Activated T-helper 1 cell treated with anti-CD3 and anti-CD28 coated beads, Interleukin-2, amount 50 U/mL, for 16 hours (primary cell): ENCODE measurements around the gene C1orf105.
"Not testable (repeated sequence)": the region's sequence is repeated elsewhere in the genome, so short reads cannot be mapped to it uniquely, and the experiment has no call there.

ENCODE experiments used
- DNase-seq, 2 donors: peaks; one replicate each; pipeline ENCODE4 v3.0.0-alpha.2; 2020; ENCODE audit warnings: low read depth in 1 of 2, low spot score in 1 of 2

C1orf105 gene, protein sequence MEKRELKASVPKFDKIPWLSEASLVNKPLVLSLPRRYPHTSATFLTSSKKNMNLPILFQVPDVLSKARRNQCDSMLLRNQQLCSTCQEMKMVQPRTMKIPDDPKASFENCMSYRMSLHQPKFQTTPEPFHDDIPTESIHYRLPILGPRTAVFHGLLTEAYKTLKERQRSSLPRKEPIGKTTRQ

GRCh38 chr1:172420385-172420784 is at the start of gene C1orf105:
Gene C1orf105 (plus strand): TSS chr1:172420685. CDS start chr1:172420886, 201 bp downstream.
- no peak for DNase-seq

GRCh38 chr1:172371646-172372045 is 48.8 kb upstream of the C1orf105 start:
- DNase-seq: not testable (repeated sequence)

DNA sequence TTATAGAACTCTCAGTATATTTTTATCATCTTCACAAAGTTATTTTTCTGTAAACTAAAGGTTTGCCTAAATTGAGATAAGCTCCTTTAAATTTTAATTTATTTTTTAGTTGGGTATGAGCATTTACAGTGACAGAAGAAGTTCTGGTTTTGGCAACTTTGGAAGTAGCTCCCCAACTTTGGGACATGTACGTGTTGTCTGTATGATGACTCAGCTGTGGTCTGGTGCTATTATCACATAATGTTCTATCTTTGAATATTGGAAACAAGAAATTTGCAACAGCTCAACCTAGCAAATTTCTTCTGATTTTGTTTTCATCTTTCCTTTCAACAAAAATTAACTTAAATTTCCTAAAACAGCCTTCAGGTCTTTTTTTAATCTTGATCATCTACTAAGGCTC is 46.6 kb upstream of the C1orf105 start:
- DNase-seq: no peak

DNA sequence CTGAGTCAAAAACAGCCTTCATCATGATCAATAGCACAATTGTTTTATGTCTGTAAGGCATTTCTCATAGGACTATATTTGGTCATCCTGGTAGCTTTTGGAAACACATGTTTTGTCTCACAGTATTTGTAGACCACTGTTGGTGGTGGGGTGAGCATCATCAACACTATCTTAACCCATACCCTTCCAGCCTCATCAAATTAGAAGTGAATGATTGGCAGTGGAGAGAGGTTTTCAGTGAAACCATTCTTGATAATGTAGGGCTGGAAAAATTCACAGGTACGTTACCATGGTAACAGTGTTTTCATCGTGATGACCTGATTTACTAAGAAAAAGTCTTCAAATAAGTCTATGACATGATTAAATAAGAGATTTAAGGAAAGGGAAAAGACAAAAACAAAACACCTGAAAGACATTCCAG is 45.3 kb upstream of the C1orf105 start:
- no peak for DNase-seq

- DNase-seq: no peak
Observed at GRCh38 chr1:172376431-172376830, 44.1 kb upstream of the C1orf105 start.

DNA sequence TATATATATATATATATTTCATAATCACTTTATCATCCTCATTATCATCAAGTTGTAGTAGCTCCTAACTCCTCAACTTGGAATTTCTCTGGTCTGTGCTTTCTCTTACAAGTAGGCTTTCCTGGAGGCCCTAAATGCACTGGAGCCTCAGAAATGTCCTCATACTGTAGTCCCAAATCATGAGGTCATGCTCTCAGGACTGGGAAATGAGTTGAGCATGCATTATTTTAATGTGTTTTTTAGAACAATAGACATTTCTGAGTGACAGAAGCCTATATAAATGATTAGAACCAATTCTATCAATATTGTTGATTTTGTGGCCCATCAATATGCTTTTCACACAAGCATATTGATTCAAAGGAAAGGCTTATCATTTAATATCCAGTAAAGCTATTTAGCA is 42.9 kb upstream of the C1orf105 start:
- DNase-seq: no peak

DNA sequence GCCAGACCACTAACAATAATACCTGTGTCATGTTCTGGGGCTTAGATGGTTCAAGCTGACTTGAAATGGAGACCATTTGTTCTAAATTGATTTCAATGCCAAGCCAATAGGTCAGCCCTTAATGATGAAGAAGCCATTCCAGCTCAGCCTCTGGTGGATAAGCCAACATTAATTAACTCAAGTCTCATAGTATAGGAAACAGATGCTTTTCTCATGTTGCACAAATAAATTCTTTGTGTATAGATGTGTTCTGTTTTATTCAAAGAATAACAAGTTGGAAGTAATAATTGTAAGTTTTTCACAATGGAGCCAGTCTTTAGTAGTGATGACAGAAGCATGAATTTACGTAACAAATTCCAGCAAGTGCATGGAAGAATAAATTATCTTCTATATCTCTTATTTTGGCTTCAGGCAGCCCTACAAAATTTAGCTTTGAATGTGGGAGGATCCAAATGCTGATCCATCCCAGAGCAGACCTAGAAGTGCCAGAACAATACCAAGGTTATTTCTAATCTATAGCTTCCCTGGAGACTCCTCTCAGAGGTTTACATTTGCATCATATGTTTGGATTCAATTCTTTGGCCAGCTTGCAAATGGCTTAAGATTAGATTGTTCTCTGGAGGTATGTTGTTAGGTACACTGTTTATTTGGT is 42.2 kb upstream of the C1orf105 start:
- DNase-seq: no peak

GRCh38 chr1:172380441-172381244 is 39.8 kb upstream of the C1orf105 start:
- no peak for DNase-seq

- DNase-seq: no peak
Observed at GRCh38 chr1:172381946-172382345, 38.5 kb upstream of the C1orf105 start.

- no peak for DNase-seq
Observed at GRCh38 chr1:172382406-172382805, 38.1 kb upstream of the C1orf105 start.

GRCh38 chr1:172382990-172383389 is 37.5 kb upstream of the C1orf105 start:
- DNase-seq: no peak

GRCh38 chr1:172383536-172383935 is 36.9 kb upstream of the C1orf105 start:
- no peak for DNase-seq

- no peak for DNase-seq
Observed at GRCh38 chr1:172384656-172385055, 35.8 kb upstream of the C1orf105 start.

GRCh38 chr1:172386046-172386445 is 34.4 kb upstream of the C1orf105 start:
- no peak for DNase-seq

- DNase-seq: no peak
Observed at GRCh38 chr1:172388490-172388889, 32.0 kb upstream of the C1orf105 start.

DNA sequence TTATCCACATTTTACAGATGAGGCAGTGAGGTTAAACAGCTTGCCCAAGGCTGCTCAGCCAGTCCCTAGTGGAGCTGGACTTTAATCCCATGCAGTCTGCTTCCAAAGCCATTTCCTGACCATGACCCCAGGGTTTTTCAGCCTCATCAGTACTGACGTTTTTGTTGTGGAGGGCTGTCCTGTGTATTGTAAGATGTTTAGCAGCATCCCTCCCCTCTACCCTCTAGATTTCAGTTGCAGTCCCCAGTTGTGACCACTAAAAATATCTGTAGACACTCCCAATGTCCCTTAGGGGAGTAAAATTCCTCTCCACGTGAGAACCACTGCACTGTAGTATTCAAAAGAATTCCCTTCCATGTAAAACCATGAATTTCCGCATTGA is 30.2 kb upstream of the C1orf105 start:
- DNase-seq: no peak

DNA sequence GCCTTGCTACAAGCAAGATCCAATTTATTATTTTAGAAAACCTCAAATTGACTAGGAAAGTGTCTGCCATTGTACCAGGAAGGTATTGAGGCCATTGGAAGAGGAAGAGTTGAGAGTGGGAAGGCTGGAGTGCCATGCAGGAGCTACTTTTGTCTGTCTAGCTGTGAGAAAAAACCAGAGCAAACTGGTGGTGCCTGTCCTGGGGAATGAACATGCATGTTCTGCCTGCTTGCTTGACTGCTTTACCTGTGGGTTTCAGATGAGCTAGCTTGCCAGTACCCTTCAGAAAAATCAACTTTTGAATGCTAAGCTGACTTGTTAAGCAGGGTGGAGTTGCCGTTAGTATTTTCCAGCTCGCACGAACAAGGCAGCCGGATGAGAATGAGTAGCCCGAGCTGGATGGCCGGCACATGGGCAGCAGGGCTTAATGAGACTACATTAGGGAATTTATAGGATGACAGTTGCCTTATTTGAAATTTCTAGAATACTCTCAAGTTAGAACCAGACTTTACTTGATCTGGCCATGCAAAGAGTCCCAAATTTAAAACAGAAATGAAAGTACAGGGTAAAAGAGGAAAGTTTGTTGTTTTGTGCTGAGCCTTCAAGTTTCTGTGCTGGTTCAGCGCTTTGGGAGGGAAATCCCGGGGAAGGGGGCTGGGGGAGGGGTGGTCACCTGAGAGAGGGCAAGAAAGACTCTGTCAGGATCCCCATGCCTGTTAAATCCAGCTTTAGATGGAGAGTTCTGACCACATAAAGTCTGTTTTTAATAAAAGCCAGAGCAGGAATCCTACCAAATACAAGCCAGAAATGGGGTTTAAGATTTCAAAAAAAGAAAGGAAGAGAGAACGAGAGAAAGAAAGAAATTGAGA is 29.6 kb upstream of the C1orf105 start:
- no peak for DNase-seq

GRCh38 chr1:172391976-172392375 is 28.5 kb upstream of the C1orf105 start:
- DNase-seq: no peak

- DNase-seq: no peak
Observed at GRCh38 chr1:172393354-172393753, 27.1 kb upstream of the C1orf105 start.

DNA sequence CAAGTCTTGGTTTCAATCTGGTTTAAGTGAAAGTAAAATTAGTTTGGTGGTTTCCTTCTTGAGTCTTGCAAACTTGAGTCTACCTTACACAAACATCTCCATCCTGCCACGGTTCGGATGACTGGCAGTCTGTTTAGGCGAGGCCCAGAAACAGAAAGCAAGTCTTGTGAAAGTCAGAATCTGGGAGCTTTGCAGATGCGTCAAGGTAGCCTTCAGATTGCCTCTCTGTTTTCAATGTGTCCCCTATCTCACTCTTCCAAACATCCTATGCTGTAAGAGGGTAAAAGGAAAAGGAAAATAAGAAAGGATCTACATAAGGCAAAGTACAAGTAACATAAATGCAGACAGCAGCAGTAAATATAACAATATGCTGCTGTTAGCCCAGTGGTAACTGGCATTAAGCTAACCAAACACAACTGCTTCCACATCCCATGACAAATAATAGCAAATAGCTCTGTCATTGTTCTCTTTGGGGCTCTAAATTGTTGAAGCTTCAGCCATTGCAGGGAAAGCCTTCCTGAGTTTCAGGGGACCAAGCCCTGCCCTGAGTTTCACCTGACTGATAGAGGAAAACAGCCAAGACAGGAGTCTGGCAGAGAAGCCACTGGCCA is 26.2 kb upstream of the C1orf105 start:
- DNase-seq: peak; percentile 23 to 30

GRCh38 chr1:172394811-172395210 is 25.7 kb upstream of the C1orf105 start:
- DNase-seq: no peak
